HK-2 (cell line): ENCODE results near the gene PCDH1.

Experiments
- DNase-seq: peaks from one replicate; pipeline ENCODE4 v3.0.0-alpha.2; 2018; ENCODE audit not compliant: unreplicated experiment

PCDH1 gene

GRCh38 chr5:141808857-141809256 is 69.4 kb downstream of the PCDH1 start:
- no peak for DNase-seq

GRCh38 chr5:141807732-141808131 is 70.5 kb downstream of the PCDH1 start:
- DNase-seq = no peak

DNA sequence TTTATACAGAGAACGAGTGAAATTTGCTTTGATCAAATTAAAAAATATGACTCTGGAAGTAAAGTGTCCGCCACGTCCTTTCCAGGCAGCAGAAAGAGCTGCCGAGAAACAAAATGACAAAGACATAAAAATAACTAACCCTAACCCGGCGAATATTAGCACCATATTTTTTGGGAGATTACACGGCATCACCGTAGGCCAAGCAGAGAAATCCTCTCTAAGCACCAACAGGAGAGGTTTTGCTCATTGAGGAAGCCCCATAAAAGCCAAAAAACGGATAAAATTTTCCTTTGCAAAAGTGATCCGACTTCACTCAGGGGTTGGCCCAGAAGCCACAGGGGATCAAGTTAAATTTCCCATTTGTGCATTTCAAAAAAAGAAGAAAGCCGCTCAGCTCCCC is 70.9 kb downstream of the PCDH1 start:
- DNase-seq = no peak

- no peak for DNase-seq
These were observed 71.6 kb downstream of the PCDH1 start for GRCh38 chr5:141806626-141807025.

GRCh38 chr5:141805874-141806595 is 72.2 kb downstream of the PCDH1 start:
- DNase-seq = no peak

DNA sequence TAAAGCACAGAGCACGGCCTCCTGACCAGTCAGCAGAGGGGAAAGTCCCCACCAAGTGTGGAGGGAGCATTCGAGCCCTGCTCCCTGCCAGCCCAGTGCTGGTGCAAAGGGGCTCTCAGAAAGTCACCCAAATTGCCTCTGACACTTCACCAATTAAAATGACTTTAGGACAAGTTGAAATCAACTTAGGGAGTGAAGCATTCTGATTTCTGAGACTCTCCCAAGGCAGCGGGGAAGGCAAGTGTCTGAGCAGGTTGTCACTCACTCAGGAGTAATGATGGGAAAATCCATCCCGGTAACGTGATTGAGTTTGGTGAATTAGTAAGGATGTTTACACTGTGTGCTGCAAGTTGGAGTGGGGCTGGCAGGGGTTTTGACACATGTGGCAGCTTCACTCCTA is 73.7 kb downstream of the PCDH1 start:
- DNase-seq = no peak
